Measurements from ENCODE around the gene GID8. TPM values are rescaled to one million over a fixed set of nuclear protein-coding genes. Genes with fewer than 3 reads are reported as not detected.

The GID8 gene
- total RNA-seq, 1 donor from 2014 or later = 35.8 TPM

DNA sequence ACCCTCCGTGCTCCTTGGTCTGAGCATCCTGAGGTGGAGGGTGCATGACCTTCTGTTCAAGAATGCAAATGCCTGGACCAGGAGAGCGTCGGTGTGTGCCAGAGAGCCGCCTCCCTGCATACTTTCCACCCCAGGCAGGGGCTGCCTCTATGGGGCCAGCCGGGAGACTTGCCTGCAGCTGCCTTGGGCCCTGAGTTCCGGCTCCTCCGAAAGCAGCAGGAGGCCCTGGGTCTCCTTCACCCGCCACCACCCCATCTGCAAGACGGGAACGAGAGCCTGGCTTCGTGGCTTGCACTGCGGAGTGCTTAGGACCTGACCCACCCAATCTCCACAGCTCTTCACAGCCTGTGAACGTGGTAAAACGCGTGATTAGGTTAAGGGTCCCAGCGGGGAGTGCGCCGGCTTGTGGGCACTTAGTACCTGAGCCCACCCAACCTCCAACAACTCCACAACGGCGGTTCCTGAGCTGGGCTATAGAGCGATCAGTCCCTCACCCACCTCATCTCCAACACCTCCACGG lies 52.4 kb downstream of the GID8 start:
- no peaks in the 10 kb centered on the region for H3K36me3 Mint-ChIP-seq (ENCODE audit: unreplicated experiment)
- no peaks in the 10 kb centered on the region for H3K4me1 Mint-ChIP-seq (ENCODE audit: unreplicated experiment)
- no peak for DNase-seq (ENCODE audit: extremely low spot score, unreplicated experiment)
- no peak overlapping the region for H3K4me3 Mint-ChIP-seq (ENCODE audit: unreplicated experiment)
- H3K27ac Mint-ChIP-seq (ENCODE audit: unreplicated experiment) = no peak overlapping the region
- H3K9me3 Mint-ChIP-seq (ENCODE audit: unreplicated experiment) = no peaks in the 10 kb centered on the region
- peaks cover 21% of the 10 kb centered on the region for H3K27me3 Mint-ChIP-seq (ENCODE audit: unreplicated experiment)
- TF ChIP-seq, protein P1, sequence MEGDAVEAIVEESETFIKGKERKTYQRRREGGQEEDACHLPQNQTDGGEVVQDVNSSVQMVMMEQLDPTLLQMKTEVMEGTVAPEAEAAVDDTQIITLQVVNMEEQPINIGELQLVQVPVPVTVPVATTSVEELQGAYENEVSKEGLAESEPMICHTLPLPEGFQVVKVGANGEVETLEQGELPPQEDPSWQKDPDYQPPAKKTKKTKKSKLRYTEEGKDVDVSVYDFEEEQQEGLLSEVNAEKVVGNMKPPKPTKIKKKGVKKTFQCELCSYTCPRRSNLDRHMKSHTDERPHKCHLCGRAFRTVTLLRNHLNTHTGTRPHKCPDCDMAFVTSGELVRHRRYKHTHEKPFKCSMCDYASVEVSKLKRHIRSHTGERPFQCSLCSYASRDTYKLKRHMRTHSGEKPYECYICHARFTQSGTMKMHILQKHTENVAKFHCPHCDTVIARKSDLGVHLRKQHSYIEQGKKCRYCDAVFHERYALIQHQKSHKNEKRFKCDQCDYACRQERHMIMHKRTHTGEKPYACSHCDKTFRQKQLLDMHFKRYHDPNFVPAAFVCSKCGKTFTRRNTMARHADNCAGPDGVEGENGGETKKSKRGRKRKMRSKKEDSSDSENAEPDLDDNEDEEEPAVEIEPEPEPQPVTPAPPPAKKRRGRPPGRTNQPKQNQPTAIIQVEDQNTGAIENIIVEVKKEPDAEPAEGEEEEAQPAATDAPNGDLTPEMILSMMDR (IDR thresholded peaks at IDR 0.05) = no peak

DNA sequence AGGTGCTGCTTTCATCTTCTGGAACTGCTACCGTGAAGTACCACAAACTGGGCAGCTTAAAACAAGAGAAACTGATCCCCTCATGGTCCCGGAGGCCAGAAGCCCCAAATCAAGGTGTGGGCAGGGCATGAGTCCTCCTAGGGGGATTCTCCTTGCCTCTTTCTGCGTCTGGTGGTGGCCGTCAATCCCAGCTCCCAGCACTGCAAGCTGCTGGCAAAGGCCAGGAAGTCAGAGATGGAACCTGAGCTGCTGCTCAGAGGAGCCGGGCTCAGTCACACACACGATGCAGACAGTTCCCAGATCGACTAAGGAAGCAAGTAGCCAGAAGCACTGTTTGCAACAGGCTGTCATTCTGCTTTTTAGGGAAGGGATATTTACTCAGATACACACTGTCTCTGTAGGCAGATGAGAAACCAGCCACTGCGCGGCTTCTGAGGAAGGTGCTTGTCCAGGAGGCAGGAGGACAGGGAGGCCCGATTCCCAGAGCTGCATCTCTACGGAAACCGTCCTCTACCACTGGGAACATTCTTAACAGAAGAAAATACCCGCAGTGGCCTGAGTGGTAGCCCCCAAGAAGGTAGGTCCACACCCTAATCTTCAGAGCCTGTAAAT lies 53.4 kb downstream of the GID8 start:
- H3K4me3 Mint-ChIP-seq (ENCODE audit: unreplicated experiment) = no peak overlapping the region
- H3K36me3 Mint-ChIP-seq (ENCODE audit: unreplicated experiment) = no peaks in the 10 kb centered on the region
- DNase-seq (ENCODE audit: extremely low spot score, unreplicated experiment) = no peak
- TF ChIP-seq, protein P1 (IDR thresholded peaks at IDR 0.05) = no peak
- H3K9me3 Mint-ChIP-seq (ENCODE audit: unreplicated experiment) = no peaks in the 10 kb centered on the region
- peaks cover 25% of the 10 kb centered on the region for H3K27me3 Mint-ChIP-seq (ENCODE audit: unreplicated experiment)
- H3K27ac Mint-ChIP-seq (ENCODE audit: unreplicated experiment) = no peak overlapping the region
- no peaks in the 10 kb centered on the region for H3K4me1 Mint-ChIP-seq (ENCODE audit: unreplicated experiment)

DNA sequence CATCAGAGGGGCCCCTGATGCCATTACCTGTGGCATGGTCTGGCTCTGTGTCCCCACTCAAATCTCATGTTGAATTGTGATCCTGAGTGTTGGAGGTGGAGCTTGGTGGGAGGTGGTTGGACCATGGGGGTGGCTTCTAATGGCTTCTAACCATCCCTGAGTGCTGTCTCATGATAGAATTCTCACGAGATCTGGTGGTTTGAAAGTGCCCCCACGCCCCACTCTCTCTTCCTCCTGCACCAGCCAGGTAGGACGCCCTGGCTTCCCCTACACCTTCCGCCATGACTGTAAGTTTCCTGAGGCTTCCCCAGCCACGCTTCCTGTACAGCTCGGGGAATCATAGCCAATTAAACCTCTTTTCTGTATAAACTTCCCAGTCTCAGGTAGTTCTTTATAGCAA lies 53.9 kb downstream of the GID8 start:
- TF ChIP-seq, protein P1 (IDR thresholded peaks at IDR 0.05) = no peak
- Mint-ChIP-seq H3K4me1 (ENCODE audit: unreplicated experiment) (no peaks in the 10 kb centered on the region), H3K4me3 (ENCODE audit: unreplicated experiment) (no peak overlapping the region), H3K27me3 (ENCODE audit: unreplicated experiment) (peaks cover 27% of the 10 kb centered on the region), H3K27ac (ENCODE audit: unreplicated experiment) (no peak overlapping the region), H3K9me3 (ENCODE audit: unreplicated experiment) (no peaks in the 10 kb centered on the region), H3K36me3 (ENCODE audit: unreplicated experiment) (no peaks in the 10 kb centered on the region)
- no peak for DNase-seq (ENCODE audit: extremely low spot score, unreplicated experiment)

DNA sequence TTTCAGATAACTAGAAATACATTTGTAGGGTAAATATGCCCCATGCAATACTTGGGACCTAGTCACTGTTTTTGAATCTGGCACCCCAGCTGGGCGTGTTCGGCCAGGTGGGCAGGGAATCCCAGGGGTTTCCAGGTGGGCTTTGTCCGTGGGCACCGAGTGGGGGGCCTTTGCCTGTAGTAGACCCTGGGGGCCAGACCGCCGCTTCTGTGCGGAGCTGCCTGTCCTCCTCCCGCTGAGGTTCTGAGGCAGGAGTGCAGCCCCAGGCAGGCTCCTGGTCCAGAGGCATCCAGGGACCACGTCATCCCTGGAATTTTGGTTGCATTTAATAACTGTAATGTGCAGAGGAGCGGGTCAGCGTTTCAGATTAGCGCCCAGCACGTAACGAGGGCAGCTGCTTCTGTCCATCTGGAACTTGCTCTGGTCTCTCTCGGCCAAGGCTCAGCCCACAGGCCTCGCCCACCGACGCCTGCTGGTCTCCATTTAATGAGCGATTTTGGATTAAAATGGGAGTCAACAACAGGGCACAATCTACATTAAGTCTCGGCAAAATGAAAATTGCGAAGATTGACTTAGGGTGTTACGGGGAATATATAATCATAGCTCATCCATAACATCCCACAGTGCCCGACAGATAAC lies 56.0 kb downstream of the GID8 start:
- Mint-ChIP-seq H3K9me3 (ENCODE audit: unreplicated experiment) (no peaks in the 10 kb centered on the region), H3K36me3 (ENCODE audit: unreplicated experiment) (no peaks in the 10 kb centered on the region), H3K27ac (ENCODE audit: unreplicated experiment) (no peak overlapping the region), H3K4me3 (ENCODE audit: unreplicated experiment) (no peak overlapping the region), H3K4me1 (ENCODE audit: unreplicated experiment) (no peaks in the 10 kb centered on the region), H3K27me3 (ENCODE audit: unreplicated experiment) (peaks cover 30% of the 10 kb centered on the region)
- DNase-seq (ENCODE audit: extremely low spot score, unreplicated experiment) = no peak
- TF ChIP-seq, protein P1 (IDR thresholded peaks at IDR 0.05) = no peak

DNA sequence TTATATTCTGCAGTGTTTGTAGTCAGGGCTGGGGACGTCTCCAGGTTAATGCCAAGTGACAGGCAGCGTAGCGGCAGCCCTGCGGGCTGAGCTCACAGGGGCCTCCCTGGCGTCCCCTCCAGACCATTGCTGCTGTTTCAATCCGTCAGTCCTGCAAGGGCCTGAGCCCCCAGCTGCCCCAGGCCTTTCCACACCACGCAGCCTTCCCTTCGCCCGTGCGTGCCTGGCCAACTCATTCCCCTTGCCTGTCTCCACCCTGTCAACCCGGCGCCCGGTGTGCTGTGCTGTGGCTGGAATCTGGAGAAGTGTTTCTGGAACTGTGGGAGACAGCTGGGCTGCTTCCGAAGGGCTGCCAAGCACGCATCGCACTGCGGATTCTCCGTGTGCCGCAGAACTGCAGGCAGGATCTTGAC lies 56.9 kb downstream of the GID8 start:
- DNase-seq (ENCODE audit: extremely low spot score, unreplicated experiment) = no peak
- H3K4me1 Mint-ChIP-seq (ENCODE audit: unreplicated experiment) = no peaks in the 10 kb centered on the region
- no peak overlapping the region for H3K4me3 Mint-ChIP-seq (ENCODE audit: unreplicated experiment)
- TF ChIP-seq, protein P1 (IDR thresholded peaks at IDR 0.05) = no peak
- H3K36me3 Mint-ChIP-seq (ENCODE audit: unreplicated experiment) = no peaks in the 10 kb centered on the region
- peaks cover 37% of the 10 kb centered on the region for H3K27me3 Mint-ChIP-seq (ENCODE audit: unreplicated experiment)
- no peaks in the 10 kb centered on the region for H3K9me3 Mint-ChIP-seq (ENCODE audit: unreplicated experiment)
- no peak overlapping the region for H3K27ac Mint-ChIP-seq (ENCODE audit: unreplicated experiment)

All from osteocyte (in vitro differentiated cells).